Neural cell (in vitro differentiated cells): ENCODE results near the gene DLST. TPM values are rescaled to one million over a fixed set of nuclear protein-coding genes. Genes with fewer than 3 reads are reported as not detected.

Experiments used
- H2AFZ ChIP-seq: fragments of 200-600, 300-800 bp; sonication (generic), shearing (Covaris generic); 2 replicates; pipeline ENCODE4 v1.6.0; 2014; ENCODE audit warnings: low read depth, mild to moderate bottlenecking, antibody characterized with exemption, low read length, moderate library complexity
- H3F3A ChIP-seq: fragments of 200-600 bp; shearing (Covaris generic); 2 replicates; pipeline ENCODE4 v1.6.1; 2016; ENCODE audit warnings: mild to moderate bottlenecking, moderate library complexity, mixed read lengths, antibody characterized with exemption, low read length; ENCODE audit not compliant: insufficient read depth, poor library complexity, severe bottlenecking
- H3K27ac ChIP-seq: fragments of 200-600, 300-800 bp; sonication (generic), shearing (Covaris generic); 2 replicates; pipeline ENCODE4 v1.5.1; 2014; ENCODE audit warnings: mild to moderate bottlenecking, low read length, moderate library complexity
- H3K27me3 ChIP-seq: fragments of 300-800, 200-600 bp; sonication (generic), shearing (Covaris generic); 2 replicates; pipeline ENCODE4 v1.6.0; 2014; ENCODE audit warnings: mild to moderate bottlenecking, low read depth, low read length, moderate library complexity; ENCODE audit not compliant: insufficient read depth
- H3K36me3 ChIP-seq: fragments of 300-800, 200-600 bp; sonication (generic), shearing (Covaris generic); 2 replicates; pipeline ENCODE4 v1.5.1; 2014; ENCODE audit warnings: mild to moderate bottlenecking, antibody characterized with exemption, low read length, moderate library complexity; ENCODE audit not compliant: insufficient read depth
- H3K4me2 ChIP-seq: fragments of 300-800, 200-600 bp; sonication (generic), shearing (Covaris generic); 2 replicates; pipeline ENCODE4 v1.6.0; 2014; ENCODE audit warnings: mild to moderate bottlenecking, low read length
- H3K4me3 ChIP-seq: fragments of 300-800, 200-600 bp; sonication (generic), shearing (Covaris generic); 2 replicates; pipeline ENCODE4 v1.5.1; 2014; ENCODE audit warnings: mild to moderate bottlenecking, low read length, moderate library complexity
- H3K79me2 ChIP-seq: fragments of 200-600 bp; shearing (Covaris generic); replicated peaks from 2 replicates; pipeline ENCODE4 v1.6.0; 2014; ENCODE audit warnings: mild to moderate bottlenecking, low read length, moderate library complexity; ENCODE audit not compliant: insufficient read depth
- H3K9ac ChIP-seq: fragments of 300-800, 200-600 bp; sonication (generic), shearing (Covaris generic); 2 replicates; pipeline ENCODE4 v1.6.1; 2016; ENCODE audit warnings: mild to moderate bottlenecking, low read length, mixed read lengths
- H3K9me2 ChIP-seq: fragments of 200-600 bp; shearing (Covaris generic); 2 replicates; pipeline ENCODE4 v1.6.1; 2016; ENCODE audit warnings: mild to moderate bottlenecking, low read length, mixed read lengths; ENCODE audit not compliant: insufficient read depth
- H3K9me3 ChIP-seq: fragments of 200-600, 300-800 bp; sonication (generic), shearing (Covaris generic); 2 replicates; pipeline ENCODE4 v1.6.1; 2016; ENCODE audit warnings: mild to moderate bottlenecking, mixed run types, low read length, moderate library complexity, mixed read lengths
- H4K20me1 ChIP-seq: fragments of 200-600 bp; shearing (Covaris generic); 2 replicates; pipeline ENCODE4 v1.6.1; 2016; ENCODE audit warnings: mild to moderate bottlenecking, mixed run types; ENCODE audit not compliant: insufficient read depth
- CTCF ChIP-seq: fragments of 450-650 bp; IDR thresholded peaks from 2 replicates; pipeline ENCODE4 v1.5.1; 2014; ENCODE audit warnings: antibody characterized with exemption, mild to moderate bottlenecking, moderate library complexity; ENCODE audit not compliant: poor library complexity, severe bottlenecking
- EP300 ChIP-seq: fragments of 450-650 bp; conservative IDR thresholded peaks from 2 replicates; pipeline ENCODE4 v1.6.1; 2014; ENCODE audit warnings: antibody characterized with exemption, mild to moderate bottlenecking, moderate library complexity; ENCODE audit not compliant: poor library complexity, severe bottlenecking
- EZH2 ChIP-seq: fragments of 200-600, 300-800 bp; shearing (Covaris generic), sonication (generic); IDR thresholded peaks from 2 replicates; pipeline ENCODE4 v1.6.1; 2014; ENCODE audit warnings: antibody characterized with exemption, low read length, borderline replicate concordance, mild to moderate bottlenecking; ENCODE audit not compliant: insufficient read depth, poor library complexity, severe bottlenecking
- MXI1 ChIP-seq: fragments of 450-650 bp; conservative IDR thresholded peaks from 2 replicates; pipeline ENCODE4 v1.6.1; 2014; ENCODE audit warnings: antibody characterized with exemption, mild to moderate bottlenecking; ENCODE audit not compliant: poor library complexity, severe bottlenecking
- POLR2AphosphoS5 ChIP-seq: IDR thresholded peaks from 2 replicates; pipeline ENCODE4 v1.6.1; 2012
- RAD21 ChIP-seq: fragments of 450-650 bp; conservative IDR thresholded peaks from 2 replicates; pipeline ENCODE4 v1.6.1; 2014; ENCODE audit warnings: antibody characterized with exemption, mild to moderate bottlenecking, moderate library complexity
- REST ChIP-seq: IDR thresholded peaks from 2 replicates; pipeline ENCODE4 v1.6.1; 2012; ENCODE audit warnings: borderline replicate concordance
- SMC3 ChIP-seq: fragments of 450-650 bp; conservative IDR thresholded peaks from 2 replicates; pipeline ENCODE4 v1.6.1; 2014; ENCODE audit warnings: antibody characterized with exemption, mild to moderate bottlenecking, moderate library complexity; ENCODE audit not compliant: poor library complexity
- TAF1 ChIP-seq: IDR thresholded peaks from 2 replicates; pipeline ENCODE4 v1.6.1; 2012; ENCODE audit warnings: low read depth
- polyA plus RNA-seq: library from polyadenylated mRNA; depleted of rRNA; stranded (reverse); fragments of >200 nt; gene quantifications from 2 replicates; pipeline ENCODE4 v1.2.3, GENCODE V29; 2014

DLST gene
- polyA plus RNA-seq, 1 donor from 2014 or later = 59.7 TPM

- Histone ChIP-seq H3K4me2 (no peak overlapping the region), H3K4me3 (no peak overlapping the region), H3K9me2 (no peaks in the 10 kb centered on the region), H3K36me3 (no peaks in the 10 kb centered on the region), H3K27me3 (no peaks in the 10 kb centered on the region), H4K20me1 (no peaks in the 10 kb centered on the region), H3F3A (no peaks in the 10 kb centered on the region), H3K79me2 (no peaks in the 10 kb centered on the region), H3K9me3 (no peaks in the 10 kb centered on the region), H2AFZ (no peak overlapping the region), H3K9ac (no peak overlapping the region), H3K27ac (no peak overlapping the region)
- no peak for TF ChIP-seq EP300
Measured at GRCh38 chr14:74906925-74907521, 25.3 kb downstream of the DLST start.

- Histone ChIP-seq H3K4me3 (no peak overlapping the region), H3K9ac (no peak overlapping the region), H3K9me3 (no peaks in the 10 kb centered on the region), H3K4me2 (no peak overlapping the region), H3K27me3 (no peaks in the 10 kb centered on the region), H3K36me3 (no peaks in the 10 kb centered on the region), H3K9me2 (no peaks in the 10 kb centered on the region), H4K20me1 (no peaks in the 10 kb centered on the region), H2AFZ (no peak overlapping the region), H3F3A (no peaks in the 10 kb centered on the region), H3K27ac (no peak overlapping the region), H3K79me2 (no peaks in the 10 kb centered on the region)
- no peak for TF ChIP-seq TAF1
- TF ChIP-seq SMC3 = no peak
- TF ChIP-seq CTCF = no peak
- no peak for TF ChIP-seq MXI1
- TF ChIP-seq EP300 = no peak
- no peak for TF ChIP-seq REST
- TF ChIP-seq POLR2AphosphoS5 = no peak
- TF ChIP-seq RAD21 = no peak
- no peak for TF ChIP-seq EZH2
Measured at GRCh38 chr14:74907744-74908143, 26.0 kb downstream of the DLST start.
